Measurements from ENCODE around the gene EML2. TPM values are rescaled to one million over a fixed set of nuclear protein-coding genes. Genes with fewer than 3 reads are reported as not detected.

The EML2 gene
- 14.8 and 30.6 TPM in 2 replicates for total RNA-seq

GRCh38 chr19:45638930-45639729, at the start of gene EML2:
Gene EML2, minus strand, starts transcription at chr19:45639397. Its CDS starts 21 bp downstream, at chr19:45639376.

GRCh38 chr19:45667620-45668341, 28.6 kb upstream of the EML2 start, which contains the start of gene GIPR:
Gene GIPR, plus strand, starts transcription at chr19:45668221. Its CDS starts 1,300 bp downstream, at chr19:45669521.

GRCh38 chr19:45601524-45602374, 37.4 kb downstream of the EML2 start, which contains the start of gene GPR4:
Gene GPR4, minus strand, starts transcription at chr19:45602212. Its CDS starts 10,346 bp downstream, at chr19:45591866.

GRCh38 chr19:45584332-45585157, 54.7 kb downstream of the EML2 start, which contains the start of gene OPA3:
Gene OPA3, minus strand, starts transcription at chr19:45584802. Its CDS starts 38 bp downstream, at chr19:45584764.

Other genes with a start within 250 kb of the EML2 start
- gene PPP1R13L, start 234.3 kb downstream of the EML2 start, total RNA-seq = 4.5 and 25.9 TPM in 2 replicates
- gene POLR1G, start 232.8 kb downstream of the EML2 start, total RNA-seq = 16.6 and 17.5 TPM in 2 replicates
- 77.0 and 82.2 TPM in 2 replicates for gene ERCC1, start 215.5 kb downstream of the EML2 start, total RNA-seq
- gene FOSB, start 171.4 kb downstream of the EML2 start, total RNA-seq = 0.27 and 0.66 TPM in 2 replicates
- gene RTN2, start 142.3 kb downstream of the EML2 start, total RNA-seq = 5.1 and 5.9 TPM in 2 replicates
- gene PPM1N, start 141.0 kb downstream of the EML2 start, total RNA-seq = 0.90 and 1.4 TPM in 2 replicates
- gene VASP, start 131.9 kb downstream of the EML2 start, total RNA-seq = 131 and 141 TPM in 2 replicates
- gene OPA3, start 54.6 kb downstream of the EML2 start, total RNA-seq = 5.0 and 6.0 TPM in 2 replicates
- gene GPR4, start 37.2 kb downstream of the EML2 start, total RNA-seq = 4.2 and 5.0 TPM in 2 replicates
- gene GIPR, start 28.8 kb upstream of the EML2 start, total RNA-seq = 0.09 TPM in 1 of 2 replicates, not detected in the other
- 779 and 865 TPM in 2 replicates for gene SNRPD2, start 52.6 kb upstream of the EML2 start, total RNA-seq
- gene QPCTL, start 53.3 kb upstream of the EML2 start, total RNA-seq = 7.8 and 9.0 TPM in 2 replicates
- gene FBXO46, start 91.5 kb upstream of the EML2 start, total RNA-seq = 3.6 and 5.1 TPM in 2 replicates
- gene MEIOSIN, start 94.0 kb upstream of the EML2 start, total RNA-seq = not detected in 2 replicates
- 3.3 and 6.3 TPM in 2 replicates for gene SIX5, start 129.9 kb upstream of the EML2 start, total RNA-seq
- 8.0 and 17.6 TPM in 2 replicates for gene DMPK, start 143.1 kb upstream of the EML2 start, total RNA-seq
- gene DMWD, start 153.4 kb upstream of the EML2 start, total RNA-seq = 22.6 and 31.8 TPM in 2 replicates
- under 0.01 and 0.09 TPM in 2 replicates for gene RSPH6A, start 175.9 kb upstream of the EML2 start, total RNA-seq
- gene SYMPK, start 223.8 kb upstream of the EML2 start, total RNA-seq = 30.4 and 36.5 TPM in 2 replicates
- not detected in 2 replicates for gene FOXA3, start 224.9 kb upstream of the EML2 start, total RNA-seq
- gene IRF2BP1, start 246.7 kb upstream of the EML2 start, total RNA-seq = 17.7 and 20.6 TPM in 2 replicates